IPS-NIHi7 (cell line): ENCODE data around the gene SLC6A15.

Experiments used
- DNase-seq: peaks from one replicate; pipeline ENCODE4 v3.0.0; 2012; ENCODE audit warnings: mixed read lengths; ENCODE audit errors: extremely low spot score

Gene SLC6A15

DNA sequence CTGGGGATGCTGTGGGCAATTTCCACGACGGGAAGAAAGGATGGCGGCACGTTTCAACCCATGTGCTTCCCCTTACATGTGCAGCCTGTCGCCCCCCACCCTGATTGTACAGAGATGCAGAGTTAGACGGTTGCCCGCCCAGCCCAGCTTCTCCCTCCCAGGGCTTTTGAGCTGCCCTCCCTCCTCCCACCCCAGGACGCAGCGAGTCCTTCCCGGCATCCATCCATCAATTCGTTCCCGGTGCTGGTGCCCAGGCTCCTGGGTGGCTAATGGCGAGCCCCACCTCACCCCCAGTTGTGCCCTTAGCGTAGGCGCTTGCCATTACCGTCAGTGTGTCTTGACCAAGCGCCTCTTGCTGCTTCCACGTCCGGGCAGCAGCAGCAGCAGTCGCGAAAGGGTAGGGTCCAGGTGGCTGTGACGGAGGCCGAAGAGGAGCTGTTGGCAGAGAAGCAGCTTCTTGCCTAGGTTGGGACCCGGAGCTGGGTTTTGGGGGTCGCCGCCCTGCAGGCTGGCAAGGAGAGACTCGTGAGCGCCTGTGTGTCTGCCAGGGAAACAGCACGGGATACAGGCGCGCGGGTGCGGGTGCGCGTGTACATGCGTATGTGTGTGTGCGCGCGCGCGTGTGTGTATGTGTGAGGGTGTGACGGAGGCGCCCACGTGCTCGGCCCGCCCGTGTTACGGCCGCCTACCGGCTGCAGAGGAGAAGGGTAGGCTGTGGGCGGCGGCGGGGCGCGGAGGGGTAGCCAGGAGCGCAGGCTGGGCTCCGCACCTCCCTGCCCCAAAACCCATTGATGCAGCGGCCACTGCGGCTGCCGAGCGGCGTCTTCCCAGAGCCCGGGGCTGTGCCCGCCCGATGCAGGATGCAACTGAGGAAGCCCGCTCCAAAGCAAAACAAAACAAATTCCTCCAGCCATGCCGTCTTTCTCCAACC, at the start of gene SLC6A15:
TSS of gene SLC6A15 (minus strand) at position 602 of the 931 bp plus-strand sequence. CDS start 20,679 bp downstream, outside the sequence.
- peak; percentile 79 for DNase-seq

DNA sequence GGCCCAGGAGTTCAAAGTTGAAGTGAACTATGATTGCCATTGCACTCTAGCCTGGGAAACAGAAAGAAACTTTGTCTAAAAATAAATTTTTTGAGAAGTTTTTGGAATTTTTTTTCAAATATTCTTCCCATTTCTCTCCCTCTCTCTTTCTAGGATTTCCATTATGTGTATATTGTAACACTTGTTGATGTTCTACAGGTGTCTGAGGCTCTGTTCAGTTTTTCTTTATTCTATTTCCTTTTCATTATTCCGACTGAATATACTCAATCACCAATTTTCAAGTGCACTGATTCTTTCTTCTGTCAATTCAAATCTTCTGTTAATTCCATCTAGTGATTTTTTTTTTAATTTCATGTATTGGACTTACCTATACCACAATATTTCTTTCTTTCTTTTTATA, 48.3 kb upstream of the SLC6A15 start:
- no peak for DNase-seq

DNA sequence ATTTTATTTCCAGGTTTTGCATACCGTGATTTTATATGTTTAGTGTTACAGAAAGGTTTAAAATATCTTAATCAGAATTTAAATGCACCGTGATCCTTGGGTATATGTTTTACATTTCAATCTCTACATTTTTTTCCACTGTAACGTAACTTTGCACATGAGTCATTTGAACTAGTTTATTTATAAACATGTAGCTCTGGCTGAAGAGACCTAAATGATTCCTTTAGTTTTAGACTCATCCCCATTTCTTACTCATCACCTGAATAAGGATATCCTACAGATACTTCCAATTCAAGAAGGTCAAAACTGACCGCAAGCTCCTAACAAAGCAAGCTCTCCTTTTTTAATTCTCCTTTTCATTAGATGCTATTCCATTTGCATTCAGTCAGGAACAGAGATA, 42.7 kb upstream of the SLC6A15 start:
- no peak for DNase-seq

DNA sequence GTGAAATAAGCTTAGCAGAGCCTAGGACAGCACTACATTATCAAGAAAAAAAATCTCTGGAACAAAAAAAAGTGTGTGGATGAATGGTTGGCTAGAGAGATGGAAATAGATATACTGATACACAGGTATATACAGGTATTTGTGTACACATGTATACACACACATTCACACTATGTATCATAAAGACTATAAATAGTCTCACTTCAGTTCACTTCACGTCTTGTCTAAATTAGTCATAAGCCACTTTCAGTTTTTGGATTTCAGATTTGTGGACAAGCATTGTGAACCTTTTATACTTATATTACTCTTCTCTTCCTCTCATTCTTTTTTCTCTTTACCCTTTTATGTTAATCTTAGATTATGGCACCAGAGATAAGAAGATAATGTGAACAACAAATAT, 41.8 kb upstream of the SLC6A15 start:
- no peak for DNase-seq

DNA sequence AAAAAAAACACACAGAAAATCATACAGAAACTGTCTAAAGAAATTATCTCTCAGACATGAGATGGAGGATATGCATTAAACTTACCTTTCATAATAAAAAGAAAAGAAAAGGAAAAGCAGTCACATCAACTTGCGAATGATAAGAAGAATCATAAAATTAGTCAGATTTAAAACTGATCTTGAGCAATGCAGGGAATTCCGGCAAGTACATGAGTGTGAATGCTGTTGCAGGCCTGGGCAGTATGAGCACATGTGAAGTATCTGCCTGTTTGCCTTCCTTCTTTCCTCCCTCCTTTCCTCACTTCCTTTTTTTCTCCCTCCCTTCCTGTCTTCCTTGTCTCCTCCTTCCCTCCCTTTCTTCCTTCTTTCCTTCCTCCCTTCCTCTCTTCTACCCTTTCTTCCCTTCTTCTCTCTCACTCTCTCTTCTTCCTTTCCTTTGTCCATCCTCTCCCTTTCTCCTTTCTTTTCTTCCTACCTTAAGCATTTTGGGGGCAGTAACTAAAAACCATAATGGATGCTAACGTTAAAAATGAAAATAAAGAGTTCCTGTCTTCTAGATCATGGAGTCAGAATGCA, 38.5 kb upstream of the SLC6A15 start:
- DNase-seq, result no peak

DNA sequence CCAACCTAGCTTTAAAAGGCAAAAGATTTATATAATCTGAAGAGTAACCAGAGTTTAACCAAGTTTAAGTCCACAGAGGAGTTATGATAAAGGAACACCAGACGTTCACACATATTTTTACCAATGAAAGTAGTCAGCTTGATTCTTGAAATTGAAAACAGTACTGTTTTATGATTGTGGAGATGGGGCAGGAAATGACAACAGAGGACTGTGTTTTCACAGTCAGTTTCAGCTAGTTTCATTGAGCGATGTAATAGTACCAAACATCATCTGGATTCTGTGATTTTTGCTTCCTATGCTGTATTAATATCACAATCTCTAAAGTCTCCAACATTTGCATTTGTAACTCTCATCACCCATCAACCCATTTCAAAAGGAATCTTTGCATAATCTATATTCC, 34.2 kb upstream of the SLC6A15 start:
- no peak for DNase-seq

DNA sequence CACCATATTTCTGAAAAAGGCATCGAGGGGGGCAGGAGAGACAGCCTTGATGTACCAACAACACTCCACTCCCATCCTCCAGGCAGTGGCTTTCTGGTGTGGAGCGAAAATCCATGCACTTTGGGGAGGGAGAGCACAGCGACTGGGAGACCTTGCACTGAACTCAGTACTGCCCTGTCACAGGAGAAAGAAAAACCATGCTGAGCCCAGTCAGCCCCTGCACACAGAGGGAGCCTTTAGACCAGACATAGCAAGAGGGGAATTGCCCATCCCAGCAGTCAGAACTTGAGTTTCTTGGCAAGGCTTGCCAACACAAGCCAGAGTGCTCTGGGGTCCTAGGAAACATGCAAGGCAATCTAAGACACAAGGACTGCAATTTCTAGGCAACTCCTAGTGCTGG, 24.8 kb upstream of the SLC6A15 start:
- no peak for DNase-seq

DNA sequence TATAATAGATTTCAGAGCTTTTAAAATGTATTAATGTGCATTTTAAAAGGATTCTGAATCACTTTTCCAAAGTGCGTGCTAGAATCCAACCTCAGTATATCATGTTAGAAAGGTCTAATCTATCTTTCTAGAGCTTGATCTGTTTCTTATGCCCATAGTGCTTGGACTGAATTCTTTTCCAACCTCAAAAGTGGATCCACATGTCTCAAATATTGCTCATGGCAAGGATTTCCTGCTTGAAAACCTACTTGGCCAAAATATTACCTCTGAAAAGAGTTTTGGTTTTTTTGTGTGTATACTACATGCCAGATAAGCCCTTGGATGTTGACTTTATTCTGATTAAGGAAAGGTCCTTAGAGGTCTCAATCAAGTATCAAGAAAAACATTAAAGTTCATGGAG, 16.9 kb upstream of the SLC6A15 start:
- DNase-seq, result no peak

DNA sequence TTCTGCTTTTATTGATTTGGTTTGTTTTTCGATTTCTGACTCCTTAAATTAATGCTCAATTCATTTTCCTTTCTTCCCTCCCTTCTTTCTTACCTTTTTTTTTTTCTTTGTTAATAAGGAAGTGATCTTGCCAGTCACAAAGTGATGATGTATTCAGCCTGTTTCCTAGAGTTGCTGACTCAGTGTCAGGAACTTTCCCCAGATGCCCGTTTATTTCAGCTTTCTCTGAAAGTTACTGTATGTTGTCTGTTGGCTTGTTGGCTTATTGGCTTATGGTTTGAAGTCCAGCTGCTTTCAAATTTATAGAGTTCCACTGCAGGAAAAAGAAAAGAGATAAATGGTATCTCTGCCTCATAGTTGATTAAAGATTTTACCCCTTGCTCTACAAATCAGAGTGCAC, 12.4 kb upstream of the SLC6A15 start:
- no peak for DNase-seq

DNA sequence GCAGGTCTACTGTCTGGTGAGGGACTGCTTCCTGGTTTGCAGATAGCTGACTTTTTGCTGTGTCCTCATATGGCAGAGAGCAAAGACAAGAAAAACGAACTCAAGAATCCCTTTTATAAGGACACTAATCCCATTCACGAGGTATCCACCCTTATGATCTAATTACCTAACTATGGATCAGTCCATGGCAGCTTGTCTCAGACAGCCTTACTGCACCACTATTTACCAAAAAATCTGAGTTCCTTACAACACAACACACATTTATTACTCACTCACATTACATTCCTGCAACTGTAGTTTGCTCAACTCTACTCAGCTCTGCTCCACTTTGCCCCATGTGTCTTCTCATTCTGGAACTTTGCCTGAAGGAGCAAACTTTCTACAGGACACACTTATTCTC, 10.1 kb upstream of the SLC6A15 start:
- DNase-seq, result no peak

DNA sequence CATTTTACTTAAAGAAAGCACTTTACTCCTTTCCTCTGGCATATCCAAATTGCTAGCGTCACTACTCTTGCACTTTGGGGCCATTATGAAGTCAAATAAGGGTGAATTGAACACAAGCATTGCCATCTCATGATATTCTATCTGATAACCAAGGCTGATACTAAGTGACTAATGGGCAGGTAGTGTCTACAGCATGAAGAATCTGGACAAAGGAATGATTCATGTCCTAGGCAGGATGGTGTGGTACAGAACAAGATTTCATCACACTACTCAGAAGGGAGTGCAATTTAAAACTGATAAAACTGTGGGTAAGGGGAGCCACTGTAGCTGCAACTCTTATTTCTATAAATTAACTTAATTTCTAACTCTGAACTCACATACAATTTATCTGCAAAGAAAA, 7.7 kb upstream of the SLC6A15 start:
- DNase-seq, result no peak

DNA sequence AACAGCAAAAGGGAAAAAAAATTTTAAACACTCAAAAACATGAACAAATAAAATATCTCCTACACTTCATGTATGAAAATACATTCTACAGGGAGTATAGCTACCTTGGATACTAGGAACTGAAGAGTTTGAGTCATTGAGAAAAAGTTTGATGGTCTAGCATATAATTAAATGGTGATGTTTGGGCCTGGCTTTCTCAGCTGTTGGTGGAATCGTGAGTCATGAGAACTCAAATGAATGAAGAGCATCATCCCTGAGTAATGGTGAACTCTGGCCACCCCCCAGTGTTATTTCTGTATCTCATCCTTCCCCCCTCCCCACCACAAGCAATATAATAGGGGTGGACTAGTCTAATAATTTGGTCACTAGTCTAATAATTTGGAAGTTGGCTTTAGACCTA, 6.7 kb upstream of the SLC6A15 start:
- no peak for DNase-seq

DNA sequence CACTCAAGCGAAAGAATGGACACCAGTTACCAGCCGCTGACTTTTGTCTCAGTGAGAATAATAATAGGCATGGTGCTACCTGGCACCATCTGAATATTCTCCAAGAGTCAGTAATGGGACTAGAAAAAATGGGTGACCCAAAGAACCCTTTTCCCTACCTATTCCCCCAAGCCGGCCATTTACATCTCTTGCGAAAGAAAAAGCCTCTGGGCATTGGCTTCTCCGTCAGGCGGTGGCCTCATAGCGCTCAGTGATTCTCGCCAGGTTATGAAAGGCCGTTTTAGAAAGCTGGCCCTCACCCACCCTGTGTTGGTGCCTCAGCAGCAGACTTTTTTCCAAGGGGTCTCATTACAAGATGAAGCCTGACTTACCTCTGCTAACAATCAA, 523 bp upstream of the SLC6A15 start:
- DNase-seq, result peak; percentile 25

DNA sequence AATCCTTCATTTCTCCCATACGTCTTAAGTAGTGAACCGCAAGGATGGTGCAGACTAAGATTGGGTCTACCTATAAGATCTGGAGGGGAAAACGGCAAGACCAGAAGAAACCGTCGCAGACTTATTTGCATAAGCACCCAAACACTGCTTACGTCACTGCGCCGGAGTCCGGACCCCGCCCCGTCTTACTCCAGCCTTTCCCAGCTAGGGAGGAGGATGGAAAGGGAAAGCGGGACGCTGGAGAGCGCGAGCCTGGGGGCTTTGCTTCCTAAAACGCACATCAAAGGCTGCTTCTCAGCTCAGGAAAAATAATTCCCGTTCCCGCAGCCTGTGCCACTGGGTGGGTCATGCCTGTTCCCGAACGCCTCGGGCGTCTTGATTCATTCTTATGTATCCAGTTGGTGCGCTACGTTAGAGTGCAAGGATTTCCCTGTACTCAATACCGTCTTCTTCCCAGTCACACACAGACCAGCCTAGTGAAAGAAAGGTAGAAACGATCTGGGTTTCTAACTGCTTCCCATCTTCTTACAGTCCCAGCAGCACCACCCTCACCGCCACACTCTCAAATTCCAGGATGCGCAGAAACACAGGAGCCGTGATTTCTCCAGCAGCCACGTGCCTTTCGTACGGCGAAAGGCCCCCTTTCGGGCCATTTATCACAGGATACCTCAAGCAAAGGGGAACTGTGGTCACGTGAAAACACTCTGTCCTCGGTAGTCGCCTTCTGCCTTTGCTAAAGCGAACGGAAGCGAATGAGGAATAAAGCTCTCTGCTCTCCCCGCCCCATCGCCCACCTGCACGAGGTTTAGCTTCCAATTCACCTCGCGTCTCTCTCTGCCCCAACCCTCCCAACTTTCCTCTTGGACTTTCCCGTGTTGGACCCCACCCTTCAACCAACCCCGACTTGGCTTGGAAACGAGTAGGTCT, 1.1 kb downstream of the SLC6A15 start:
- DNase-seq, result peak; percentile 87

DNA sequence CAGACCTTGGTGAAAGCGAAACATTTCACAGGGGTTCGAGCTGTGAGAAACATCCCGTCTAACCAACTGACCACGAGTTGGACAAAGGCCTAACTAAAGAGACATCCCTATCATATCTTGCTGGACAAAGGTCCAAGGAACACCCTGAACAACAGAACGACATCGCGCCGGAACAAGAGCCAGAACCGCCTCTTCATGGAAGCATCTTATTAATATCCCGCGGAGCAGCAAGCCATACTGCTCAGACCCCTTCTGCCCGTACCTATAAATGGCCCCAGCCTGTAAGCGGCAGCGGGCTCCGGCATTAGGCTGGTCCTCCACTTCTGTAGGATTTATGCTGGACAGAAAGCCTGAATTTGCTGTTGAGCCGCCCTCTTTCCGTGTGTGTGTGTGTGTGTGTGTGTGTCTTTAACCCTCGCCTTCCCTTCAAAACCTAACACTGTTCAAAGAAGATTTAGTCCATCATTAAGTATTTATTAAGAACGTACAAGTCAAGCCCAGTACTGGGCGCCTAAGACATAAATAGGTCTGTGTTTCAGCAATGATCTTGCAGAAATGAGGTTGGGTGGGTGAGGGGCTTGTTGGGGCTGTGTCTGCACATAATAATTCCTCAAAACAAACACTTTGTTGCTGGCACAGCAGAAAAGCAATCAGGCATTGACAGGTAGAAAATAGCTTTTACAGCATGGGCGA, 1.9 kb downstream of the SLC6A15 start:
- no peak for DNase-seq

DNA sequence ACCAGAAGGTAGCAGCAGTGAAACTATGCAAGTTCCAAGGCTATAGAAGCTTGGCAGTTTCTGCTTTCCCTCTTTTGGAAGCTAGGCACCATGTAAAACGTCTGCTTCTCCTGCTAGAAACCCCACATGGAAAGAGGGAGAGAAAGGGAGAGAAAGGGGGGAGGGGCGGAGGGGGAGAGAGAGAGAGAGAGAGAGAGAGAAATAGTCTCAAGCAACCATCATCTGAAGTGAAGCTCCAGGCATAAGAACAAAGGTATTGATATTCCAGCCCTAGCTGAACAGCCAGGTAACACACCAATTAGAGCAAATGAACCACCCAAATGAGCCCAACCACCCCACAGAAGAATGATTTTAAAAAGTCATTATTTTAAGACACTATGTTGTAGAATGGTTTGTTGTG, 8.5 kb downstream of the SLC6A15 start:
- DNase-seq, result no peak

DNA sequence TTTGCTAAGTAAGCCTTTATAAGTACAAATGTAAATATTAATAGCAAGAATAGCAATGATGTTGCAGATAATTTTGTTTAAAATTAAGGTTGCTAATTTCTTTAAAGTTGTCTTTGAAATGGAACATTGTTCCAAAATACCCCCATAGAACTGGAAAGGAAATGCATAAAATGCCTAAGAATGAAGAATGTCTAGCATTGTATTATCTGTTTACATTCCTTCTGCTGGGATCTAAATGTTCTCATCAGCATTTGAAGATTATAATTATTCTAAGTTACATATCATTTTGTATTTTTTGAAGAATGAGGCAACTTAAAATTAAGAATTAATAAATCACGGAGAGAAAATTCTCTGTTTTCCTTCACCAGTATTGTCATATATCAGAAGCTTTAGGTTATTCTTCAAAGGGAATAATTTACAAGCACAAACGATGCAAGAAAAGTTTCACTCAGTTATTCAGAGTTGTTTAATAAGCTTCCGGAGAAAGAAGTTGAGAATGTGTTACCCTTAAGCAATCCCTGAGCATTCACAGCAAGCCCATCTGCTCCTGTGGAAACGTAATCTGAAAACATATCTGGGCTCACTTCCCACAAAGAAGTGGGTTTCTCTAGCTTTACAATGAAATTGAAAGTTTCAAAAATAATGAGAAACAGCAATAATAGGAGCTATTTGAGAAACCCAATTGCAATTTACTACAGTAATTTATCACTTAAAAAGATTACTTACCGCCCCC, 21.3 kb downstream of the SLC6A15 start:
- no peak for DNase-seq

DNA sequence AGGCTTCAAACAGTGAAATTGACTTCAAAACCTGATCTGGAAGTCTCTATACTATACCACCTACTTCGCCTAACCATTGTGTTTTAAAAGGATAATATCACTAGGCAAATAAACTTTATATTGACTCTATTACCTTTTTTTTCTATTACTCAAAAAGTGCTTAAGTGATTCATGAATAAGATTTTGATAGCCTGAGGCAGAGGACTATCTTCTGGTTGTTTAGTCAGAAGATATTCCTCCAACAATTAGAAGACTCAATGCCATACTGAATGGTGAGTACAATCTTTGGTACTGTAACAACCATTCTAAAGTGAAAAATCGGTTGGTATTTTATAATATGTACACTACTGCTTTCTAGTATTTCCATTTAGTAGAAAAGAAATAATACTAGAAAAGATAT, 22.8 kb downstream of the SLC6A15 start:
- no peak for DNase-seq

DNA sequence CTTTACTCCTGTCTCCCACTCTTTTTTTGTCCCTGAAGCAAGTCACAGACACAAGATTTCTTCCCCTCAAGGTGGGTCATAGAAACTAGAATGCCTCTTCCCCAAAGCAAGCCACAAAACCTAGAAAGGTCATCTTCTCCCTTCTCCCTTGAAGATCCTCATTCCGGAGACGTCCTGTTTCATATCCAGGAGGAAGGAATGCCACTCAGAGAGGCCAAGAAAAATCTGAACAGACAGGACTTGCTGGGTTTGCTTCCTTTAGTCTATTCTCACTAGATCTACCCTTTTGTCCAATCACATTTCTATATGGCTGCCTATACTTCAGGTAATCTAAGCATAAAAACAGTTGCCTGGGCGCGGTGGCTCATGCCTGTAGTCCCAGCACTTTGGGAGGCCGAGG, 23.7 kb downstream of the SLC6A15 start:
- DNase-seq, result no peak

DNA sequence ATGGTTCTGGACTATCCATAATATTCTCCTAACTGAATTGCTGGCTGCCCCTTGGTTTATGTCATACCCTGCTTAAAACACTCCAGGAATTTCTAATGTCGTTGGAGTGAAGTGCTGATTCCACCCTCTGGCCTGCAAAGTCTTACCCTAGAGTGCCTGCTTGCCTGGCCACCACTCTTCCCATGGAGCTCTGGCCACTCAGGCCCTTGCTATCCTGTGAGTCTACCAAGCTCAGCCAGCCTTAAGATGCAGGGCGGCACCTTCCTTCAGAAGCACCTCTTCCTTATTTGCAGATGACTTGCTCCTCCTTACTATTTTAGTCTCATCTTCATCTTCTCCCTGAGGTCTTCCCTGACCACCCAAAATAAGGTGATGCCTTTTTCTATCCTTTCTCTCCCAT, 35.3 kb downstream of the SLC6A15 start:
- DNase-seq, result no peak

DNA sequence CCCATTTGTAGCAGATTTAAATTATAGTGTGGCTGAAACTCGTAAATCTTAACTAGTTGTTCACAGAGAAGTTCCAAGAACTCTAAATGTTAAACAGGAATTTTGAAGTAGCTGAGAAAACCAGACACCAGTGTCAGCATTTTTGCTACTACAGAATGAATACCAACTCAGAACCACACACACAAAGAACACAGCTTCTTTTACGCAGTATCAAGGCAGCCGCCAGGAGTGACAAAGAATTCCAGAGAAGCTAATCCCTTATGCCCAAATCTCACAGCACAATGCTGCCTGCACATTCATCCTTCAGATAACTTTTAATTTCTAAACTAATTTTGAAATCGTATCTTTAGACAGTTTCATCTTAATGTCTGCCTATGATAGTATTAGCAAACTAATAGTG, 37.4 kb downstream of the SLC6A15 start:
- DNase-seq, result no peak
